ENCODE data around the gene VPS9D1.

Gene VPS9D1

GRCh38 chr16:89720813-89721545, at the start of gene VPS9D1, which contains the start of gene ZNF276:
TSS of gene VPS9D1 (minus strand) at chr16:89720898. CDS start at chr16:89720861, 37 bp downstream.
TSS of gene ZNF276 (plus strand) at chr16:89721537. CDS start at chr16:89721641, 104 bp downstream.
- peak; percentile 63 to 74 for DNase-seq (ENCODE audit: low read depth in 2 of 2)

- DNase-seq (ENCODE audit: low read depth in 2 of 2): no peak
These were observed 49.7 kb upstream of the VPS9D1 start for GRCh38 chr16:89770367-89770766.

- no peak for DNase-seq (ENCODE audit: low read depth in 2 of 2)
These were observed 44.7 kb upstream of the VPS9D1 start for GRCh38 chr16:89765292-89765830.

- peak; percentile 15 to 38 for DNase-seq (ENCODE audit: low read depth in 2 of 2)
These were observed 44.1 kb upstream of the VPS9D1 start for GRCh38 chr16:89764711-89765201.

GRCh38 chr16:89761304-89761922, 40.7 kb upstream of the VPS9D1 start:
- no peak for DNase-seq (ENCODE audit: low read depth in 2 of 2)

GRCh38 chr16:89759746-89760340, 39.1 kb upstream of the VPS9D1 start:
- DNase-seq (ENCODE audit: low read depth in 2 of 2): no peak

GRCh38 chr16:89749637-89750036, 28.9 kb upstream of the VPS9D1 start:
- no peak for DNase-seq (ENCODE audit: low read depth in 2 of 2)

- no peak for DNase-seq (ENCODE audit: low read depth in 2 of 2)
These were observed 28.2 kb upstream of the VPS9D1 start for GRCh38 chr16:89748921-89749320.

GRCh38 chr16:89748076-89748475, 27.4 kb upstream of the VPS9D1 start:
- DNase-seq (ENCODE audit: low read depth in 2 of 2): no peak

- DNase-seq (ENCODE audit: low read depth in 2 of 2): no peak
These were observed 25.3 kb upstream of the VPS9D1 start for GRCh38 chr16:89746043-89746442.

- no peak for DNase-seq (ENCODE audit: low read depth in 2 of 2)
These were observed 24.1 kb upstream of the VPS9D1 start for GRCh38 chr16:89744813-89745212.

GRCh38 chr16:89742948-89743347, 22.2 kb upstream of the VPS9D1 start:
- DNase-seq (ENCODE audit: low read depth in 2 of 2): no peak

GRCh38 chr16:89741342-89742014, 20.8 kb upstream of the VPS9D1 start:
- no peak for DNase-seq (ENCODE audit: low read depth in 2 of 2)

GRCh38 chr16:89739383-89739782, 18.7 kb upstream of the VPS9D1 start:
- DNase-seq (ENCODE audit: low read depth in 2 of 2): no peak

- DNase-seq (ENCODE audit: low read depth in 2 of 2): no peak
These were observed 18.0 kb upstream of the VPS9D1 start for GRCh38 chr16:89738538-89739317.

- DNase-seq (ENCODE audit: low read depth in 2 of 2): no peak
These were observed 17.3 kb upstream of the VPS9D1 start for GRCh38 chr16:89738072-89738377.

GRCh38 chr16:89737341-89738071, 16.8 kb upstream of the VPS9D1 start:
- DNase-seq (ENCODE audit: low read depth in 2 of 2): no peak

GRCh38 chr16:89736554-89736953, 15.9 kb upstream of the VPS9D1 start:
- DNase-seq (ENCODE audit: low read depth in 2 of 2): no peak

GRCh38 chr16:89733792-89734191, 13.1 kb upstream of the VPS9D1 start:
- DNase-seq (ENCODE audit: low read depth in 2 of 2): no peak

GRCh38 chr16:89733322-89733721, 12.6 kb upstream of the VPS9D1 start:
- DNase-seq (ENCODE audit: low read depth in 2 of 2): no peak

- DNase-seq (ENCODE audit: low read depth in 2 of 2): no peak
These were observed 12.2 kb upstream of the VPS9D1 start for GRCh38 chr16:89732918-89733242.

All from stimulated activated CD8-positive, alpha-beta memory T cell treated with anti-CD3 and anti-CD28 coated beads, Interleukin-7, amount 100 ng/mL, for 1 hour (primary cell).